ENCODE results near the gene SLC13A3.
"Not testable (repeated sequence)": the region's sequence is repeated elsewhere in the genome, so short reads cannot be mapped to it uniquely, and the experiment has no call there.

Gene SLC13A3

DNA sequence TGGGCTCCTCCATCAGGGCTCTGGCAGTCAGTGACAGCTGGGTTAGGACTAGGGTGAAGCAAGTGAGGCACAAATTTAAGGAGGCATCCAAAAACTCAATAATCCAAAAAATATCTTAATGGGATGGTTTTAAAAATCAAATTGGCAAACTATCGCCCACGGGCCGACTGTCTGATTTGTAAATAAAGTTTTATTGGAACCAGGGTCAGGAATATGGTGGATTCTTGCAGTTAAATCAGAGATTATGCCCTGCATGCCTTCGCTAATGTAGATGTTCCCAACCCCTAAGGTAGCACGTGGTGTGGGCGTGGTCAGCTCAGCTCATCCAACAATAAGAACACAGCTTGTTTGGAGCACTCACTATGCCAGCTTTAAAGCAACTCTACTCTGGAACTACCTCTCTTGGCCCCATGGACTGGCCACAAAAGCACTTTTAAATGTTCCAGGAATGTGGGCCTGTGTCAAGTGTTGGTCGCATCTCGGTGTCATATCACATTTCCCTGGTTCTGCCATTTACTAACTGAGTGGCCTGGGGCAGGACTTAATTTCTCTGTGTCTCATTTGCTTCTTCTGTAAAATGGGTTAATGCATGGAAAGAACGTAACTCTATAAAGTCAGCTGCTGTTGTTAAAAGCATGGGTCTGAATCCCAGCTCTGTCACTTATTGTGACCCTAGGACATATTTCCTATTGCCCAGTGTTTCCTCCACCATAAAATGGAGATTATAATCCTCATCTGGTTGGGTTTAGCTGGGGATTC is 31.0 kb upstream of the SLC13A3 start:
- Mint-ChIP-seq H3K27me3 (ENCODE audit: low read depth, poor library complexity) (peaks cover 3% of the 10 kb centered on the region), H3K36me3 (ENCODE audit: low read depth) (peaks cover 48% of the 10 kb centered on the region), H3K9me3 (peaks cover 4% of the 10 kb centered on the region), H3K27ac (no peak overlapping the region), H3K4me3 (peak overlapping the region; percentile 85), H3K4me1 (peaks cover 33% of the 10 kb centered on the region)
- TF ChIP-seq, protein P1, sequence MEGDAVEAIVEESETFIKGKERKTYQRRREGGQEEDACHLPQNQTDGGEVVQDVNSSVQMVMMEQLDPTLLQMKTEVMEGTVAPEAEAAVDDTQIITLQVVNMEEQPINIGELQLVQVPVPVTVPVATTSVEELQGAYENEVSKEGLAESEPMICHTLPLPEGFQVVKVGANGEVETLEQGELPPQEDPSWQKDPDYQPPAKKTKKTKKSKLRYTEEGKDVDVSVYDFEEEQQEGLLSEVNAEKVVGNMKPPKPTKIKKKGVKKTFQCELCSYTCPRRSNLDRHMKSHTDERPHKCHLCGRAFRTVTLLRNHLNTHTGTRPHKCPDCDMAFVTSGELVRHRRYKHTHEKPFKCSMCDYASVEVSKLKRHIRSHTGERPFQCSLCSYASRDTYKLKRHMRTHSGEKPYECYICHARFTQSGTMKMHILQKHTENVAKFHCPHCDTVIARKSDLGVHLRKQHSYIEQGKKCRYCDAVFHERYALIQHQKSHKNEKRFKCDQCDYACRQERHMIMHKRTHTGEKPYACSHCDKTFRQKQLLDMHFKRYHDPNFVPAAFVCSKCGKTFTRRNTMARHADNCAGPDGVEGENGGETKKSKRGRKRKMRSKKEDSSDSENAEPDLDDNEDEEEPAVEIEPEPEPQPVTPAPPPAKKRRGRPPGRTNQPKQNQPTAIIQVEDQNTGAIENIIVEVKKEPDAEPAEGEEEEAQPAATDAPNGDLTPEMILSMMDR (IDR thresholded peaks at IDR 0.05) = no peak
- DNase-seq = no peak

- Mint-ChIP-seq H3K9me3 (peaks cover 4% of the 10 kb centered on the region), H3K27ac (no peak overlapping the region), H3K4me3 (no peak overlapping the region), H3K36me3 (ENCODE audit: low read depth) (peaks cover 42% of the 10 kb centered on the region), H3K27me3 (ENCODE audit: low read depth, poor library complexity) (peaks cover 3% of the 10 kb centered on the region), H3K4me1 (peaks cover 38% of the 10 kb centered on the region)
- TF ChIP-seq, protein P1 (IDR thresholded peaks at IDR 0.05) = peak; percentile 78
- DNase-seq = peak; percentile 77
These were observed 30.0 kb upstream of the SLC13A3 start for GRCh38 chr20:46681032-46681854.

DNA sequence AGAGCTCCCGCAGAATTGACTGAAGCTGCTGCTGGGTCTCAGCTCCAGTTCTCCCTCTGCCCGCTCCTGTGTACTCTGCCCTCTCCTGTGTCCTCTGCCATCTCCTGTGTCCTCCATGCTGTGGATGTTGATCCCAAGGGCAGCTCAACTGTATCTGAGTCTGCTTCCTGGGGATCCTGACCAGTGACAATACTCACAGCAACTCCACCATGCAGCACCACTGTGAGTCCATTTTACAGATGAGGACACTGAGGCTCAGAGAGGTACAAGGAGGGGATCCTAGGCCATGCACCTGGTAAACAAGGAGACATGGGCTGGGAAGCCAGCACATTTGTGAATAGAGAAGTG is 29.4 kb upstream of the SLC13A3 start:
- H3K36me3 Mint-ChIP-seq (ENCODE audit: low read depth) = peaks cover 36% of the 10 kb centered on the region
- H3K4me3 Mint-ChIP-seq = no peak overlapping the region
- peaks cover 4% of the 10 kb centered on the region for H3K9me3 Mint-ChIP-seq
- no peak for DNase-seq
- peaks cover 43% of the 10 kb centered on the region for H3K4me1 Mint-ChIP-seq
- TF ChIP-seq, protein P1 (IDR thresholded peaks at IDR 0.05) = no peak
- H3K27ac Mint-ChIP-seq = no peak overlapping the region
- H3K27me3 Mint-ChIP-seq (ENCODE audit: low read depth, poor library complexity) = peaks cover 3% of the 10 kb centered on the region

- no peaks in the 10 kb centered on the region for H3K9me3 Mint-ChIP-seq
- H3K27ac Mint-ChIP-seq = no peak overlapping the region
- no peak for DNase-seq
- H3K36me3 Mint-ChIP-seq (ENCODE audit: low read depth) = peaks cover 25% of the 10 kb centered on the region
- H3K4me1 Mint-ChIP-seq = peaks cover 50% of the 10 kb centered on the region
- no peak overlapping the region for H3K4me3 Mint-ChIP-seq
- peaks cover 11% of the 10 kb centered on the region for H3K27me3 Mint-ChIP-seq (ENCODE audit: low read depth, poor library complexity)
- TF ChIP-seq, protein P1 (IDR thresholded peaks at IDR 0.05) = no peak
These were observed 27.3 kb upstream of the SLC13A3 start for GRCh38 chr20:46678516-46678915.

- Mint-ChIP-seq H3K9me3 (no peaks in the 10 kb centered on the region), H3K36me3 (ENCODE audit: low read depth) (peaks cover 31% of the 10 kb centered on the region), H3K4me1 (peaks cover 44% of the 10 kb centered on the region), H3K27ac (no peak overlapping the region), H3K27me3 (ENCODE audit: low read depth, poor library complexity) (peaks cover 11% of the 10 kb centered on the region), H3K4me3 (no peak overlapping the region)
- no peak for DNase-seq
- TF ChIP-seq, protein P1 (IDR thresholded peaks at IDR 0.05) = no peak
These were observed 26.3 kb upstream of the SLC13A3 start for GRCh38 chr20:46677608-46678007.

GRCh38 chr20:46676649-46677316 is 25.5 kb upstream of the SLC13A3 start:
- peaks cover 32% of the 10 kb centered on the region for H3K36me3 Mint-ChIP-seq (ENCODE audit: low read depth)
- H3K4me1 Mint-ChIP-seq = peaks cover 39% of the 10 kb centered on the region
- not testable (repeated sequence) for H3K4me3 Mint-ChIP-seq, DNase-seq, H3K27ac Mint-ChIP-seq, H3K9me3 Mint-ChIP-seq
- H3K27me3 Mint-ChIP-seq (ENCODE audit: low read depth, poor library complexity) = peaks cover 11% of the 10 kb centered on the region
